B cell (primary cell): ENCODE results near the gene FLCN. TPM values are rescaled to one million over a fixed set of nuclear protein-coding genes. Genes with fewer than 3 reads are reported as not detected.

ENCODE experiments used
- ATAC-seq: fragments of 200-7000 bp; cut with Tn5 transposase; one replicate; pipeline ENCODE4 v1.10.0; 2021; ENCODE audit warnings: low read depth, mild to moderate bottlenecking, moderate number of reproducible peaks, moderate library complexity
- CTCF ChIA-PET: fragments of 350-600 bp; sonication (Branson Sonifier 250); formaldehyde crosslinking; loops from one replicate; lab custom pipeline; 2021; ENCODE audit warnings: antibody characterized with exemption, inconsistent platforms; lab: Charles Lee
- POLR2A ChIA-PET: fragments of 350-600 bp; sonication (Branson Sonifier 250); formaldehyde crosslinking; loops from one replicate; lab custom pipeline; 2021; ENCODE audit warnings: antibody characterized with exemption; lab: Charles Lee
- DNase-seq: peaks from one replicate; pipeline ENCODE4 v3.0.0; 2013
- H2AFZ ChIP-seq: 2 replicates; pipeline ENCODE4 v1.6.1; 2012; ENCODE audit warnings: mild to moderate bottlenecking, low read depth, low read length; ENCODE audit not compliant: insufficient read depth, poor library complexity, severe bottlenecking
- H3K27ac ChIP-seq, 2 donors: 1 replicate in 1 of 2; 2 replicates in 1 of 2; pipeline ENCODE4 v1.5.1; 2012 to 2013; ENCODE audit warnings: low read length in 2 of 2, mild to moderate bottlenecking in 2 of 2, moderate library complexity in 1 of 2
- H3K27me3 ChIP-seq, 4 experiments: fragments of 200-600 bp in 1 of 4; sonication (generic) in 1 of 4; replicated peaks in 1 of 4; 1 replicate in 2 of 4; 2 replicates in 2 of 4; pipeline versions ENCODE4 v1.6.1 to v1.7.0; 2013 to 2016; ENCODE audit warnings: low read length in 3 of 4, mild to moderate bottlenecking in 2 of 4, mixed read lengths in 1 of 4, moderate library complexity in 1 of 4; ENCODE audit not compliant: insufficient read depth in 4 of 4, control insufficient read depth in 3 of 4; ENCODE audit errors: control extremely low read depth in 1 of 4
- H3K36me3 ChIP-seq, 2 experiments: replicated peaks in 1 of 2; 1 replicate in 1 of 2; 2 replicates in 1 of 2; pipeline versions ENCODE4 v1.6.1 to v1.7.1; 2013; ENCODE audit warnings: low read length in 1 of 2; ENCODE audit not compliant: insufficient read depth in 2 of 2, control insufficient read depth in 1 of 2; ENCODE audit errors: control extremely low read depth in 1 of 2, extremely low read depth in 1 of 2
- H3K4me1 ChIP-seq, 2 donors: fragments of 200-600 bp in 1 of 2; sonication (generic) in 1 of 2; 1 replicate in 1 of 2; 2 replicates in 1 of 2; pipeline versions ENCODE4 v1.5.1 to v1.6.1; 2013 to 2017; ENCODE audit warnings: low read length in 2 of 2; ENCODE audit not compliant: control insufficient read depth in 2 of 2, insufficient read depth in 2 of 2
- H3K4me2 ChIP-seq: replicated peaks from 2 replicates; pipeline ENCODE3; 2012; ENCODE audit warnings: mild to moderate bottlenecking, low read depth, low read length; ENCODE audit not compliant: poor library complexity, severe bottlenecking
- H3K4me3 ChIP-seq, 5 experiments: fragments of 200-600 bp in 1 of 5; sonication (generic) in 1 of 5; 1 replicate in 3 of 5; 2 replicates in 2 of 5; pipeline versions ENCODE4 v1.5.1 to v1.7.0; 2011 to 2016; ENCODE audit warnings: low read length in 4 of 5, mild to moderate bottlenecking in 4 of 5, low read depth in 2 of 5, control low read depth in 1 of 5, moderate library complexity in 1 of 5; ENCODE audit not compliant: insufficient read depth in 1 of 5; ENCODE audit errors: control extremely low read depth in 1 of 5, extremely low read depth in 1 of 5
- H3K79me2 ChIP-seq: fragments of 200-600 bp; sonication (generic); one replicate; pipeline ENCODE4 v1.6.0; 2016; ENCODE audit warnings: low read length; ENCODE audit not compliant: control insufficient read depth, insufficient read depth
- H3K9ac ChIP-seq: fragments of 200-600 bp; sonication (generic); 2 replicates; pipeline ENCODE4 v1.6.1; 2017; ENCODE audit warnings: mild to moderate bottlenecking, low read length, moderate library complexity
- H3K9me3 ChIP-seq, 3 donors: one replicate each; pipeline versions ENCODE4 v1.6.1 to v1.7.1; 2013; ENCODE audit warnings: low read length in 2 of 3; ENCODE audit not compliant: control insufficient read depth in 2 of 3, insufficient read depth in 1 of 3; ENCODE audit errors: control extremely low read depth in 1 of 3
- H4K20me1 ChIP-seq: 2 replicates; pipeline ENCODE4 v1.6.0; 2012; ENCODE audit warnings: mild to moderate bottlenecking, low read length; ENCODE audit not compliant: insufficient read depth, control insufficient read depth, poor library complexity, severe bottlenecking
- H3K27ac Mint-ChIP-seq: one replicate; pipeline ENCODE4 v1.8.0; 2021; ENCODE audit warnings: mixed read lengths
- H3K27me3 Mint-ChIP-seq: one replicate; pipeline ENCODE4 v1.8.0; 2021; ENCODE audit warnings: mixed read lengths
- H3K4me1 Mint-ChIP-seq: one replicate; pipeline ENCODE4 v1.8.0; 2021; ENCODE audit warnings: mixed read lengths
- H3K4me3 Mint-ChIP-seq: one replicate; pipeline ENCODE4 v1.8.0; 2021; ENCODE audit warnings: mixed read lengths
- H3K9me3 Mint-ChIP-seq: one replicate; pipeline ENCODE4 v1.8.0; 2022; ENCODE audit warnings: mixed read lengths; ENCODE audit not compliant: insufficient read depth
- EZH2 ChIP-seq: IDR thresholded peaks from 2 replicates; pipeline ENCODE4 v1.6.1; 2012; ENCODE audit warnings: borderline replicate concordance, low read depth, mild to moderate bottlenecking, moderate library complexity, low read length; ENCODE audit not compliant: insufficient read depth, poor library complexity, severe bottlenecking
- WGBS: methylation state at CpG from one replicate; pipeline ENCODE4 v1.1.5; 2013; ENCODE audit warnings: missing lambda C conversion rate; ENCODE audit not compliant: insufficient coverage; 5-methylcytosine and 5-hydroxymethylcytosine counted together
- intact Hi-C: fragments of 100-400 bp; cut with micrococcal nuclease; formaldehyde crosslinking; loops from one replicate; pipeline ENCODE4 v1.10.0; 2022
- polyA plus RNA-seq: library from polyadenylated mRNA; depleted of rRNA; stranded (reverse); fragments of >200 nt; gene quantifications from 2 replicates; pipeline ENCODE4 v1.2.3, GENCODE V29; 2012
- total RNA-seq, 2 donors: library from RNA; stranded (reverse); fragments of 120-200 nt in 1 of 2; gene quantifications; 1 replicate in 1 of 2; 2 replicates in 1 of 2; pipeline versions ENCODE4 v1.2.3 to v1.2.4, GENCODE V29; 2013 to 2022
- TF ChIP-seq, protein P1 (sequence below): fragments of 200-600 bp; IDR thresholded peaks from one replicate; pipeline ENCODE4 v1.8.0; 2022; ENCODE audit warnings: antibody characterized with exemption, mild to moderate bottlenecking

FLCN gene
- total and polyA plus RNA-seq, 2 donors (not counting 1 experiment from before 2014, with no cell fraction given), result 36.6 to 128 TPM

DNA sequence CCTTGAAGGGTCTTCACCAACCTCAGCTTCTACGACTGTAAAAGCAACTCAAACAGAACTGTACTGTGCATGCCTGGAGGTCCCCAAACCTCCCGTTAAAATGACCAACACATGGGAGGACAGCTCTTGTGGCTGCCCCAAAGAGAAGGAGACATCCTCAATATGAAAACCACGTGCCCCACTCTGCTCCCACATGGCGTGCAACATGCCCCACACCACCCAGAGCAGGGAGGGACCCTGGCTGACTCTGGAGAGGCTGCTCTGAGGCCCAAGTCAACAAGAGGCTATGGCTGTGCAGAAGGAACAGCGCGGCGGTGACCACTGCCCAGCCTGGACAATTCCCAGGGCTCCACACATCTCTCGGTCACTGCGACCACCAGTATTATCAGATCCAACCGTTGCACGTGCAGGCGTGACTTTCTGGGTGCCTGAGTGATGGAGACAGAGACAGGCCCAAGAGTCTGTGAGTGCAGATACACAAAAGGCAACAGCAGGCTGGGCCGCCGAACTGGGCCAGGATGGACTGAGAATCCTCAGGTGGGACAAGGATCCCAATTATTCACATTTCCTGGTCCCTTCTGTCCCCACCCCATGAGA, 32.2 kb downstream of the FLCN start:
- WGBS, result 87% methylated on average over 14 of the region's 14 CpGs
- peak overlapping the region; percentile 32 for H3K27ac Mint-ChIP-seq
- CTCF ChIA-PET, result interaction anchor here (0.8 kb wide), 1 partner anchor 33 kb away, joined by 3 read pairs; no protein-coding TSS in a partner anchor
- H3K9ac ChIP-seq, result peak overlapping the region; percentile 62
- H3K9me3 Mint-ChIP-seq, result no peaks in the 10 kb centered on the region
- peak overlapping the region; percentile 99 for H3K4me2 ChIP-seq
- H3K27me3 Mint-ChIP-seq, result no peaks in the 10 kb centered on the region
- peak overlapping the region; percentile 86 for H2AFZ ChIP-seq
- intact Hi-C loops, result loop anchor here (10.0 kb wide), 1 partner anchor 160 kb away; the partner anchor contains the start of gene MPRIP
- TF ChIP-seq EZH2, result no peak
- TF ChIP-seq, protein P1, sequence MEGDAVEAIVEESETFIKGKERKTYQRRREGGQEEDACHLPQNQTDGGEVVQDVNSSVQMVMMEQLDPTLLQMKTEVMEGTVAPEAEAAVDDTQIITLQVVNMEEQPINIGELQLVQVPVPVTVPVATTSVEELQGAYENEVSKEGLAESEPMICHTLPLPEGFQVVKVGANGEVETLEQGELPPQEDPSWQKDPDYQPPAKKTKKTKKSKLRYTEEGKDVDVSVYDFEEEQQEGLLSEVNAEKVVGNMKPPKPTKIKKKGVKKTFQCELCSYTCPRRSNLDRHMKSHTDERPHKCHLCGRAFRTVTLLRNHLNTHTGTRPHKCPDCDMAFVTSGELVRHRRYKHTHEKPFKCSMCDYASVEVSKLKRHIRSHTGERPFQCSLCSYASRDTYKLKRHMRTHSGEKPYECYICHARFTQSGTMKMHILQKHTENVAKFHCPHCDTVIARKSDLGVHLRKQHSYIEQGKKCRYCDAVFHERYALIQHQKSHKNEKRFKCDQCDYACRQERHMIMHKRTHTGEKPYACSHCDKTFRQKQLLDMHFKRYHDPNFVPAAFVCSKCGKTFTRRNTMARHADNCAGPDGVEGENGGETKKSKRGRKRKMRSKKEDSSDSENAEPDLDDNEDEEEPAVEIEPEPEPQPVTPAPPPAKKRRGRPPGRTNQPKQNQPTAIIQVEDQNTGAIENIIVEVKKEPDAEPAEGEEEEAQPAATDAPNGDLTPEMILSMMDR, result no peak
- peaks cover 0 to 11% (median 0%) of the 10 kb centered on the region in 3 donors for H3K9me3 ChIP-seq
- peaks cover 0 to 8% of the 10 kb centered on the region in 2 experiments for H3K36me3 ChIP-seq
- H3K4me3 ChIP-seq, result peak overlapping the region in 4 of 5 experiments; percentile 57 to 71 (median 59)
- peak overlapping the region; percentile 93 for H3K4me3 Mint-ChIP-seq
- H4K20me1 ChIP-seq, result peaks cover 4% of the 10 kb centered on the region
- no peak for DNase-seq
- H3K27me3 ChIP-seq, result no peaks in the 10 kb centered on the region
- H3K4me1 ChIP-seq, result peaks cover 14 to 25% of the 10 kb centered on the region in 2 donors
- no peak overlapping the region for H3K27ac ChIP-seq
- ATAC-seq, result no peak
- POLR2A ChIA-PET, result interaction anchor here (0.6 kb wide), 1 partner anchor 87 kb away, joined by 7 read pairs; no protein-coding TSS in a partner anchor
- peaks cover 9% of the 10 kb centered on the region for H3K79me2 ChIP-seq
- H3K4me1 Mint-ChIP-seq, result peaks cover 20% of the 10 kb centered on the region

DNA sequence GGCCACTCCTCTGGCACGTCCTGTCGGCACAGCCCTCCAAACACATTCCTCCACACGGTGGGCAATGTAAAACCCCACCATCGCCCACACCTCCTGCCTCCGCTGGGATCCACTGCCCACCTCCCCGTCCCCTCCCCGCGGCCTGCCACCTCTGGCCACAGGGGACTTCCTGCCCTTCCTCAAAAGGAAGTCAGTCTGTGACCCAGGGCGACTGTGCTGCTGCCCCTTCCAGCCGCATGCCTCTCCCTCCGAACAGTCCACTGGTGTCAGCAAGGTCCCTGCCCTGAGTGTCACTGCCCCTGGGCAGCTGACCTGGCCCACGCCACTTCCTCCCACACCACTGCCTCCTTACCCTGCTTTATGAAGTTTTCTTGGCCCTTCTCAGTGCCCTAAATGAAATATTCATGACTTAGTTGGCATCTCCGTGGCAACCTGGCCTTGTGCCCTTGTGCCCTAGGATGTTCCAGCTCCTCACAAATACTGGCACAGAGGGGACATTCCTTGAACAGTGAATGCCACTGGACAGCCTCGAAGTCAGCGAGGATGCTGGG, 32.9 kb downstream of the FLCN start:
- H3K4me3 Mint-ChIP-seq, result peak overlapping the region; percentile 93
- Histone ChIP-seq H3K79me2 (peaks cover 9% of the 10 kb centered on the region), H3K9ac (no peak overlapping the region), H3K4me2 (peak overlapping the region; percentile 99), H2AFZ (no peak overlapping the region), H4K20me1 (peaks cover 4% of the 10 kb centered on the region), H3K9me3 (peaks cover 0 to 11% (median 0%) of the 10 kb centered on the region in 3 donors), H3K27ac (no peak overlapping the region), H3K4me1 (peaks cover 14 to 25% of the 10 kb centered on the region in 2 donors), H3K27me3 (no peaks in the 10 kb centered on the region), H3K4me3 (no peak overlapping the region), H3K36me3 (peaks cover 0 to 8% of the 10 kb centered on the region in 2 experiments)
- POLR2A ChIA-PET, result no interaction called here
- no peaks in the 10 kb centered on the region for H3K27me3 Mint-ChIP-seq
- no peak overlapping the region for H3K27ac Mint-ChIP-seq
- ATAC-seq, result no peak
- DNase-seq, result no peak
- TF ChIP-seq, protein P1, result no peak
- no peak for TF ChIP-seq EZH2
- intact Hi-C loops, result loop anchor here (10.0 kb wide), 1 partner anchor 159 kb away; the partner anchor contains the start of gene MPRIP
- CTCF ChIA-PET, result no interaction called here
- H3K9me3 Mint-ChIP-seq, result no peaks in the 10 kb centered on the region
- peaks cover 20% of the 10 kb centered on the region for H3K4me1 Mint-ChIP-seq
- 79% methylated on average over 15 of the region's 15 CpGs for WGBS
